GM21447 (cell line): ENCODE results near the gene OR8B3.

Source experiments
- ATAC-seq: cut with Tn5 transposase; IDR thresholded peaks from one replicate; pipeline ENCODE4 v1.9.1; 2021; ENCODE audit not compliant: unreplicated experiment

OR8B3 gene

GRCh38 chr11:124376280-124376679 is 22.5 kb downstream of the OR8B3 start:
- ATAC-seq: no peak

- ATAC-seq: no peak
Measured at GRCh38 chr11:124359566-124359965, 39.3 kb downstream of the OR8B3 start.

- ATAC-seq: no peak
Measured at GRCh38 chr11:124346311-124346955, 52.4 kb downstream of the OR8B3 start.
